Measurements from ENCODE around the gene MCC.

- TF ChIP-seq CTCF (IDR thresholded peaks at IDR 0.05; ENCODE audit: insufficient read depth, low read length, poor library complexity, severe bottlenecking) = no peak
- no peak for TF ChIP-seq EZH2phosphoT487 (conservative IDR thresholded peaks at IDR 0.05; ENCODE audit: low read length)
These were observed 440.3 kb downstream of the MCC start for GRCh38 chr5:113047733-113048652.
